Esophagus squamous epithelium (tissue), 5 donors: ENCODE measurements around the gene SYNPO2. TPM values are rescaled to one million over a fixed set of nuclear protein-coding genes. Genes with fewer than 3 reads are reported as not detected.
A peak's percentile ranks its signal among the peaks of the same experiment; 100 is the strongest.

Experiments
- DNase-seq: peaks from one replicate; lab custom pipeline; 2025; lab: John Stamatoyannopoulos, UW
- H3K27ac ChIP-seq, 4 donors: fragments of 200-600 bp; sonication (generic); one replicate each; pipeline ENCODE4 v1.5.1; 2016 to 2019; ENCODE audit warnings: mild to moderate bottlenecking in 1 of 4
- H3K27me3 ChIP-seq, 4 donors: fragments of 200-600 bp; sonication (generic); 1 replicate in 3 of 4; 2 replicates in 1 of 4; pipeline versions ENCODE4 v1.5.1 to v1.6.0; 2017 to 2021; ENCODE audit warnings: antibody characterized with exemption in 1 of 4
- H3K36me3 ChIP-seq, 3 donors: fragments of 200-600 bp; sonication (generic); one replicate each; pipeline ENCODE4 v1.5.1; 2016 to 2019
- H3K4me1 ChIP-seq, 3 donors: fragments of 200-600 bp; sonication (generic); one replicate each; pipeline ENCODE4 v1.5.1; 2017 to 2019
- H3K4me3 ChIP-seq, 4 donors: fragments of 200-600 bp; sonication (generic); 1 replicate in 3 of 4; 2 replicates in 1 of 4; pipeline ENCODE4 v1.5.1; 2016 to 2019; ENCODE audit warnings: mild to moderate bottlenecking in 2 of 4, moderate library complexity in 1 of 4
- H3K9me3 ChIP-seq, 3 donors: fragments of 200-600 bp; sonication (generic); one replicate each; pipeline ENCODE4 v1.5.1; 2016 to 2019
- CTCF ChIP-seq, 6 experiments: fragments of 450-650 bp in 4 of 6; fragments of 200-600 bp in 2 of 6; sonication (generic) in 2 of 6; IDR thresholded peaks; one replicate each; pipeline ENCODE4 v1.5.1; 2016 to 2019; ENCODE audit warnings: antibody characterized with exemption in 6 of 6, mild to moderate bottlenecking in 4 of 6, moderate library complexity in 4 of 6
- POLR2A ChIP-seq, 4 donors: fragments of 450-650 bp; IDR thresholded peaks; one replicate each; pipeline ENCODE4 v1.6.1; 2017; ENCODE audit warnings: antibody characterized with exemption in 4 of 4, mild to moderate bottlenecking in 4 of 4, moderate library complexity in 3 of 4
- WGBS, 2 donors: methylation state at CpG; one replicate each; pipeline ENCODE4 v1.1.5; 2018; 5-methylcytosine and 5-hydroxymethylcytosine counted together
- intact Hi-C: fragments of 100-400 bp; cut with DNase I; formaldehyde crosslinking; loops from one replicate; pipeline ENCODE4 v1.15.0; 2022
- total RNA-seq, 4 donors: library from RNA; depleted of rRNA; stranded (reverse); fragments of >200 nt; gene quantifications; one replicate each; pipeline ENCODE4 v1.1.0, GENCODE V29; 2016
- donor health status: DM: yes; HTN: yes; CAD: no.

SYNPO2 gene
- total RNA-seq, 4 donors from 2014 or later, result 19.0 to 418 (median 84.2) TPM

DNA sequence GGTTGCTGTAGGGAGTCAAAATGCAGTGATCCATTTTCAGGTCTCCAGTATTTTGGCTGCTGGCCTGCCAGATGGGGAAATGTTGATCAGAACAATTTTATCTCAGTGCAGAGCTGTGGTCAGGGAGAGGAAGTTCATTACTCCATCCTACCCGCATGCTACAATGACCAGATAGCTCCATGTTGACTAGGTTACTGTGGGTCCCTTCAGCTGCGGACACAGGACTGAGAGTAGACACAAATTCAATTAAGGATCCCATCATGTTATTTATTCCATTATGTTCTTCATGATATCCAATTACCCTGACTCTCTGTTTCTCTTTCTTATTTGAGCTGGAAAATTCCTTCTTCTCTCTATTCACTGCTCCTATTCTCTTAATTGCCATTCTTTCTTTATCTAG, 16.3 kb downstream of the SYNPO2 start:
- Histone ChIP-seq H3K36me3 (no peaks in the 10 kb centered on the region), H3K4me3 (peak overlapping the region in 1 of 4 donors; percentile 2), H3K27ac (peak overlapping the region; percentile 35 to 83 (median 77)), H3K9me3 (no peaks in the 10 kb centered on the region), H3K4me1 (peaks cover 0 to 50% (median 0%) of the 10 kb centered on the region in 3 donors), H3K27me3 (no peaks in the 10 kb centered on the region)
- intact Hi-C loops, result no loop called here
- TF ChIP-seq POLR2A (IDR thresholded peaks at IDR 0.05) (no peak), CTCF (IDR thresholded peaks at IDR 0.05) (no peak)
- WGBS, 2 donors, result 64 to 66% methylated on average over 2 of the region's 2 CpGs
- DNase-seq, result no peak

DNA sequence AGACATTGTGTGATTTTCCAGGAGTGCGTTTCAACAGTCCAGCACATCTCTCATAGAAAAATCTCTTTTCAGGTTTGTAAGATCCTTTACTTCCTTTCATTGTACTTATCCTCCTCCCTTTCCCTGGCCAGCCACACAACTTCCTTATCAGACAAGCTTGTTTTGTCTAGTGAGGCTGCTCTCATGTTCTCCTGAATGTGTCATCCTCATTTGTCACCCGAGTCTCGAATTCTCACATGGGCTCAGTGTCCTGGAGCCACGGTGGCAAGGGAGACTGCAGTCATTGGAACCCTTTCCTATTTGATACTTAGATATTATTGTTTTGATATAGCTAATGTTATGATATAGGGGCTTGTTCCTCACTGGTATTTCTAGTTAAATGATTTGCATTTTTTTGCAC, 16.9 kb downstream of the SYNPO2 start:
- H3K9me3 ChIP-seq, result no peaks in the 10 kb centered on the region
- TF ChIP-seq CTCF (IDR thresholded peaks at IDR 0.05), result no peak
- no peak for TF ChIP-seq POLR2A (IDR thresholded peaks at IDR 0.05)
- intact Hi-C loops, result no loop called here
- peaks cover 0 to 56% (median 0%) of the 10 kb centered on the region in 3 donors for H3K4me1 ChIP-seq
- H3K27ac ChIP-seq, result peak overlapping the region; percentile 35 to 83 (median 77)
- 26 to 37% methylated on average over 4 of the region's 4 CpGs for WGBS, 2 donors
- H3K27me3 ChIP-seq, result no peaks in the 10 kb centered on the region
- no peak overlapping the region for H3K4me3 ChIP-seq
- DNase-seq, result no peak
- H3K36me3 ChIP-seq, result no peaks in the 10 kb centered on the region

GRCh38 chr4:118909173-118909956, 20.7 kb downstream of the SYNPO2 start:
- 66 to 69% methylated on average over 7 to 8 of the region's 8 CpGs for WGBS, 2 donors
- Histone ChIP-seq H3K36me3 (no peaks in the 10 kb centered on the region), H3K9me3 (no peaks in the 10 kb centered on the region), H3K4me3 (no peak overlapping the region), H3K27me3 (no peaks in the 10 kb centered on the region), H3K4me1 (peaks cover 0 to 58% (median 6%) of the 10 kb centered on the region in 3 donors), H3K27ac (peak overlapping the region in 3 of 4 donors; percentile 51 to 62 (median 56))
- no peak for DNase-seq
- TF ChIP-seq CTCF (IDR thresholded peaks at IDR 0.05) (no peak), POLR2A (IDR thresholded peaks at IDR 0.05) (no peak)
- intact Hi-C loops, result no loop called here

DNA sequence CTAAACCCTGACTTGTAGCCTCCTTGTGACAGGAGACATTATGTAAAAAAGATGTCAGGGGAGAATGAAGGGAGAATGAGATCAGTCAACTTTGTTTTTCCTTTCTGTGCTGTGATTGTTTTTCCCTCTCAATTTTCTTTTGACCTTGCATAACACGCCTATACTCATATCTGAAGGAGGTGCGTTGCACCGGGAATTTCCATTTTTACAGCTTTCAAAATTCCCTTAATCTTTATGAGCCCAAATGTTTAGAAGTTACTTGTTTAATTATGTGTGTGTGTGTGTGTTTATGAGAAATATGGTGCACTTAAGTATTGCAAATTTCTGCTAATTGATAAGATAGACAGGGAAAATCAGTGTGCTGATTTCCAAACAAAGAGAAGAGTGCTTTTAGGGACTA, 21.6 kb downstream of the SYNPO2 start:
- no peak for DNase-seq
- Histone ChIP-seq H3K9me3 (no peaks in the 10 kb centered on the region), H3K4me1 (peaks cover 0 to 49% (median 6%) of the 10 kb centered on the region in 3 donors), H3K27me3 (no peaks in the 10 kb centered on the region), H3K36me3 (no peaks in the 10 kb centered on the region), H3K27ac (peak overlapping the region in 2 of 4 donors; percentile 51 to 62), H3K4me3 (peak overlapping the region in 1 of 4 donors; percentile 11)
- 33 to 35% methylated on average over 3 of the region's 3 CpGs for WGBS, 2 donors
- intact Hi-C loops, result no loop called here
- TF ChIP-seq POLR2A (IDR thresholded peaks at IDR 0.05) (no peak), CTCF (IDR thresholded peaks at IDR 0.05) (no peak)

- peaks cover 0 to 47% (median 6%) of the 10 kb centered on the region in 3 donors for H3K4me1 ChIP-seq
- intact Hi-C loops, result no loop called here
- H3K27ac ChIP-seq, result peak overlapping the region in 2 of 4 donors; percentile 51 to 62
- no peaks in the 10 kb centered on the region for H3K9me3 ChIP-seq
- DNase-seq, result no peak
- no peak for TF ChIP-seq CTCF (IDR thresholded peaks at IDR 0.05)
- TF ChIP-seq POLR2A (IDR thresholded peaks at IDR 0.05), result no peak
- WGBS, 2 donors, result 23 to 26% methylated on average over 3 of the region's 3 CpGs
- no peak overlapping the region for H3K4me3 ChIP-seq
- H3K27me3 ChIP-seq, result no peaks in the 10 kb centered on the region
- H3K36me3 ChIP-seq, result no peaks in the 10 kb centered on the region
These were observed 22.6 kb downstream of the SYNPO2 start for GRCh38 chr4:118911238-118911703.
